Measurements from ENCODE around the gene PGBD4. TPM values are rescaled to one million over a fixed set of nuclear protein-coding genes. Genes with fewer than 3 reads are reported as not detected.

PGBD4 gene
- total and polyA plus RNA-seq, 2 of the 13 experiments (the other 11 are each of a cell fraction or from before 2014, with no cell fraction given) = 1.4 to 1.7 TPM

DNA sequence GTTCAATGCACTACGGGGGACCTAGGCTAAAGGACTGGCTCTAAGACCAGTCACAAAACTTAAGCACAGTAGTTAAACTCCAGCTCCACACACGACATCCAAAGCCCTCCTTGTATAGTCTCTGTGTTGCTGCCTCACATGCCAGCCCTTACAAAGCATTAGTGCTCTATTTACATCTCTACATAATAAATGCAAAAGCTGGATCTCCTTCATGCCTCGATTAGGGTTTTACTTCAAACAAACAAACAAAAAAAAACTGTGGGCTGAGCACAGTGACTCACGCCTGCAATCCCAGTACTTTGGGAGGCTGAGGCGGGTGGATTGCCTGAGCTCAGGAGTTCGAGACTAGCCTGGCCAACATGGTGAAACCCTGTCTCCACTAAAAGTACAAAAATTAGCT is 9.6 kb downstream of the PGBD4 start (continued):
- TF ChIP-seq ZBTB7B (CRISPR knock-in tag; IDR thresholded peaks at IDR 0.05) (no peak), NFE2L1 (CRISPR knock-in tag; IDR thresholded peaks at IDR 0.05; ENCODE audit: borderline replicate concordance) (no peak), CREM (IDR thresholded peaks at IDR 0.05) (no peak), CREM (CRISPR knock-in tag; IDR thresholded peaks at IDR 0.05) (no peak), ZNF260 (CRISPR knock-in tag; IDR thresholded peaks at IDR 0.05; ENCODE audit: borderline replicate concordance, low read depth) (no peak), EEA1 (CRISPR knock-in tag; IDR thresholded peaks at IDR 0.05; ENCODE audit: borderline replicate concordance) (no peak)

DNA sequence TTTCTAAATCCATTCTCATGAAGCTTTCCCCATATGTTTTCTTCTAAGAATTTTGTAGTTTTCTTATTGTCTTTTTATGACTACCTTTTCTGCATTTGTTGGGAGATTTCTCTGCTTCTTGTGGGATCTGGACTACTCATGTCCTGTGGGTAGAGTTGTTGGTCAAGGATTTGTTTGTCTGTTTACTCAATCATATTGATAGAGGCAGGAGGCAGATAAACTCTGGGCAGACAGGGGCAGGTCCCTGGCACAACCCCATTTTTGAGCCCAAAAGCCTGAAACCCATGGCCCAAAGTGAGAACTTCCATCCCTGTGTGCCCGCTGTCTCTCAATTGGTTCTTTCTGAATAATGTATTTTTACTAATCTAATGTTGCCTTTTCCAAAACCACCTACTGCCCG is 12.3 kb downstream of the PGBD4 start:
- in situ Hi-C loops (cut with HindIII; ENCODE audit: extremely low pct_ligation_motif_present, low pct_unique_long_range_greater_than_20kb) = loop anchor here (5.0 kb wide), 1 partner anchor 98 kb away; the partner anchor contains the start of gene KATNBL1
- CTCF ChIA-PET (ENCODE audit: low intra/inter-chr PET ratio, low total read pairs) = no interaction called here
- 50% methylated on average over 2 of the region's 2 CpGs for WGBS (ENCODE audit: low lambda C conversion rate)

More for the DNA sequence above, 12.3 kb downstream of the PGBD4 start:
- BruUV-seq (replicated peaks) = no TSS peak
- no peaks in the 10 kb centered on the region for H4K20me1 ChIP-seq (ENCODE audit: insufficient read depth, low read length)
- H3K4me2 ChIP-seq (ENCODE audit: low read depth, low read length) = no peak overlapping the region
- POLR2A ChIA-PET = no interaction called here
- intact Hi-C loops (cut with micrococcal nuclease; ENCODE audit: unreplicated experiment) = no loop called here
- peaks cover 7% of the 10 kb centered on the region; the same call in 1 of the 2 replicates for H3K4me1 ChIP-seq (ENCODE audit: insufficient read depth, low read length)
- no peak for DNase-seq (ENCODE audit: low spot score)
- H3K27ac ChIP-seq (ENCODE audit: extremely low read length, insufficient read depth, low read length) = no peak overlapping the region
- H3K9ac ChIP-seq (ENCODE audit: insufficient read depth, low read depth, low read length) = no peak overlapping the region
- no peak overlapping the region for H3K4me3 ChIP-seq (replicated peaks in 1 of 3; ENCODE audit: insufficient read depth in 1 of 3, low read depth in 2 of 3, low read length in 3 of 3)
- H3K27me3 ChIP-seq (ENCODE audit: control insufficient read depth in 1 of 2, insufficient read depth in 2 of 2, low read length in 2 of 2) = no peaks in the 10 kb centered on the region
- no peak for FAIRE-seq
- no peaks in the 10 kb centered on the region for H3K9me3 ChIP-seq (ENCODE audit: low read length)
- ATAC-seq = no peak
- no peak overlapping the region for H2AFZ ChIP-seq (ENCODE audit: low read length)
- no peaks in the 10 kb centered on the region for H3K79me2 ChIP-seq (ENCODE audit: insufficient read depth, low read length)
- TF ChIP-seq MTF1 (CRISPR knock-in tag; IDR thresholded peaks at IDR 0.05) (no peak), ETV5 (CRISPR knock-in tag; IDR thresholded peaks at IDR 0.05; ENCODE audit: borderline replicate concordance) (no peak), ZNF841 (CRISPR knock-in tag; IDR thresholded peaks at IDR 0.05; ENCODE audit: borderline replicate concordance) (no peak), IKZF4 (CRISPR knock-in tag; IDR thresholded peaks at IDR 0.05; ENCODE audit: borderline replicate concordance, low read depth, not compliant biosample characterization) (no peak), ZNF510 (CRISPR knock-in tag; IDR thresholded peaks at IDR 0.05; ENCODE audit: low read depth) (no peak), SUZ12 (IDR thresholded peaks at IDR 0.05; ENCODE audit: low read depth, low read length) (no peak)
- TF ChIP-seq, protein P1, sequence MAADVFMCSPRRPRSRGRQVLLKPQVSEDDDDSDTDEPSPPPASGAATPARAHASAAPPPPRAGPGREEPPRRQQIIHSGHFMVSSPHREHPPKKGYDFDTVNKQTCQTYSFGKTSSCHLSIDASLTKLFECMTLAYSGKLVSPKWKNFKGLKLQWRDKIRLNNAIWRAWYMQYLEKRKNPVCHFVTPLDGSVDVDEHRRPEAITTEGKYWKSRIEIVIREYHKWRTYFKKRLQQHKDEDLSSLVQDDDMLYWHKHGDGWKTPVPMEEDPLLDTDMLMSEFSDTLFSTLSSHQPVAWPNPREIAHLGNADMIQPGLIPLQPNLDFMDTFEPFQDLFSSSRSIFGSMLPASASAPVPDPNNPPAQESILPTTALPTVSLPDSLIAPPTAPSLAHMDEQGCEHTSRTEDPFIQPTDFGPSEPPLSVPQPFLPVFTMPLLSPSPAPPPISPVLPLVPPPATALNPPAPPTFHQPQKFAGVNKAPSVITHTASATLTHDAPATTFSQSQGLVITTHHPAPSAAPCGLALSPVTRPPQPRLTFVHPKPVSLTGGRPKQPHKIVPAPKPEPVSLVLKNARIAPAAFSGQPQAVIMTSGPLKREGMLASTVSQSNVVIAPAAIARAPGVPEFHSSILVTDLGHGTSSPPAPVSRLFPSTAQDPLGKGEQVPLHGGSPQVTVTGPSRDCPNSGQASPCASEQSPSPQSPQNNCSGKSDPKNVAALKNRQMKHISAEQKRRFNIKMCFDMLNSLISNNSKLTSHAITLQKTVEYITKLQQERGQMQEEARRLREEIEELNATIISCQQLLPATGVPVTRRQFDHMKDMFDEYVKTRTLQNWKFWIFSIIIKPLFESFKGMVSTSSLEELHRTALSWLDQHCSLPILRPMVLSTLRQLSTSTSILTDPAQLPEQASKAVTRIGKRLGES (CRISPR knock-in tag; IDR thresholded peaks at IDR 0.05; ENCODE audit: borderline replicate concordance) = no peak
- H3K36me3 ChIP-seq (replicated peaks in 1 of 2; ENCODE audit: control insufficient read depth in 1 of 2, insufficient read depth in 2 of 2, low read length in 2 of 2) = no peaks in the 10 kb centered on the region

Data from HepG2 (cell line).